GM12878 (cell line): ENCODE measurements around the gene RCHY1.

Source experiments
- ZSCAN29 ChIP-seq: fragments of 450-650 bp; IDR thresholded peaks from 2 replicates; pipeline ENCODE4 v1.6.1; 2017; ENCODE audit warnings: mild to moderate bottlenecking, moderate library complexity
- TF ChIP-seq, protein P1 (sequence below), 3 experiments: IDR thresholded peaks in 2 of 3; conservative IDR thresholded peaks in 1 of 3; 2 replicates each; pipeline ENCODE4 v1.5.1; 2011; ENCODE audit warnings: low read depth in 3 of 3, low read length in 3 of 3, mild to moderate bottlenecking in 3 of 3, control low read depth in 2 of 3, moderate library complexity in 2 of 3, inconsistent platforms in 1 of 3, mixed read lengths in 1 of 3; ENCODE audit not compliant: control insufficient read depth in 2 of 3, insufficient read depth in 1 of 3; ENCODE audit errors: extremely low read depth in 1 of 3

DNA sequence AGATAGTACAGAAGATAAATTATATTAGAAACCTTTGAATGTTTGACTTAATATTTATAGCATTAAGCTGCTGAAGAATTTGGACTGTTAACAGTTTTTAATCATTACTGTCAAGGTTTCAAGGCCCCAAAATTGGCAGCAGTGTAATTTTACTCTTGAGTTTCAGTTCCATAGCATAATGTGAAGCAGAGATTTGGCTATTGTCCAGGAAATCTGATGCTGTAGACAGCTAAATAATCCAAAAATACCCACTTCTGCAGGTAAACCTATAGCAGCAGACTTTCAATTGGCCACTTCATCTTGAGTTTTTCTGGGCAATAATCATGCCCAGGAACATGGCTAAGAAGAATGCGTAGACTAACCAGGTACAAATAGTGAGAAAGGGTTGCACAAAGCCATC is 85.0 kb downstream of the RCHY1 start:
- TF ChIP-seq ZSCAN29 = no peak
- TF ChIP-seq, protein P1, sequence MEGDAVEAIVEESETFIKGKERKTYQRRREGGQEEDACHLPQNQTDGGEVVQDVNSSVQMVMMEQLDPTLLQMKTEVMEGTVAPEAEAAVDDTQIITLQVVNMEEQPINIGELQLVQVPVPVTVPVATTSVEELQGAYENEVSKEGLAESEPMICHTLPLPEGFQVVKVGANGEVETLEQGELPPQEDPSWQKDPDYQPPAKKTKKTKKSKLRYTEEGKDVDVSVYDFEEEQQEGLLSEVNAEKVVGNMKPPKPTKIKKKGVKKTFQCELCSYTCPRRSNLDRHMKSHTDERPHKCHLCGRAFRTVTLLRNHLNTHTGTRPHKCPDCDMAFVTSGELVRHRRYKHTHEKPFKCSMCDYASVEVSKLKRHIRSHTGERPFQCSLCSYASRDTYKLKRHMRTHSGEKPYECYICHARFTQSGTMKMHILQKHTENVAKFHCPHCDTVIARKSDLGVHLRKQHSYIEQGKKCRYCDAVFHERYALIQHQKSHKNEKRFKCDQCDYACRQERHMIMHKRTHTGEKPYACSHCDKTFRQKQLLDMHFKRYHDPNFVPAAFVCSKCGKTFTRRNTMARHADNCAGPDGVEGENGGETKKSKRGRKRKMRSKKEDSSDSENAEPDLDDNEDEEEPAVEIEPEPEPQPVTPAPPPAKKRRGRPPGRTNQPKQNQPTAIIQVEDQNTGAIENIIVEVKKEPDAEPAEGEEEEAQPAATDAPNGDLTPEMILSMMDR (IDR thresholded peaks at IDR 0.05 in 2 of 3, conservative IDR thresholded peaks at IDR 0.05 in 1 of 3; ENCODE audit: control insufficient read depth in 2 of 3, extremely low read depth in 1 of 3, insufficient read depth in 1 of 3, low read depth in 3 of 3, low read length in 3 of 3) = no peak
